SK-MEL-5 (cell line): ENCODE measurements around the gene EDC3. TPM values are rescaled to one million over a fixed set of nuclear protein-coding genes. Genes with fewer than 3 reads are reported as not detected.
"Not testable (repeated sequence)": the region's sequence is repeated elsewhere in the genome, so short reads cannot be mapped to it uniquely, and the experiment has no call there.

Experiments used
- DNase-seq: peaks from one replicate; pipeline ENCODE4 v3.0.0-alpha.2; 2016; ENCODE audit warnings: low read depth, low spot score
- in situ Hi-C: cut with HindIII; loops from 2 replicates; pipeline ENCODE4 v1.10.0; 2016; ENCODE audit warnings: low sequenced_read_pairs, high pct_unique_total_duplicates, low pct_unique_long_range_greater_than_20kb
- total RNA-seq: library from RNA; depleted of rRNA; stranded (reverse); fragments of >200 nt; shearing (Covaris generic); gene quantifications from 2 replicates; pipeline ENCODE4 v1.2.3, GENCODE V29; 2014

Gene EDC3
- total RNA-seq, 1 experiment from 2014 or later, result 6.8 TPM

- DNase-seq, result no peak
- in situ Hi-C loops, result no loop called here
Measured at GRCh38 chr15:74604983-74605794, 90.6 kb downstream of the EDC3 start.

GRCh38 chr15:74603789-74604705, 91.8 kb downstream of the EDC3 start:
- no peak for DNase-seq
- in situ Hi-C loops, result no loop called here

GRCh38 chr15:74603026-74603788, 92.6 kb downstream of the EDC3 start:
- in situ Hi-C loops, result no loop called here
- no peak for DNase-seq

- no peak for DNase-seq
- in situ Hi-C loops, result no loop called here
Measured at GRCh38 chr15:74599156-74599555, 96.7 kb downstream of the EDC3 start.

- peak; percentile 84 for DNase-seq
- in situ Hi-C loops, result no loop called here
Measured at GRCh38 chr15:74598126-74598842, 97.5 kb downstream of the EDC3 start.

GRCh38 chr15:74597146-74597705, 98.6 kb downstream of the EDC3 start:
- DNase-seq, in situ Hi-C loops: not testable (repeated sequence)

- in situ Hi-C loops, result not testable (repeated sequence)
Measured at GRCh38 chr15:74596736-74597135, 99.1 kb downstream of the EDC3 start.

GRCh38 chr15:74595271-74595670, 100.6 kb downstream of the EDC3 start:
- no peak for DNase-seq
- in situ Hi-C loops, result no loop called here

More at GRCh38 chr15:74596736-74597135, 99.1 kb downstream of the EDC3 start:
- not testable (repeated sequence) for DNase-seq

GRCh38 chr15:74594455-74594854, 101.4 kb downstream of the EDC3 start:
- in situ Hi-C loops, result no loop called here
- no peak for DNase-seq

- in situ Hi-C loops, result no loop called here
Measured at GRCh38 chr15:74593122-74593521, 102.7 kb downstream of the EDC3 start.

GRCh38 chr15:74592222-74592621, 103.6 kb downstream of the EDC3 start:
- DNase-seq, result no peak
- in situ Hi-C loops, result no loop called here

More at GRCh38 chr15:74593122-74593521, 102.7 kb downstream of the EDC3 start:
- DNase-seq, result no peak

GRCh38 chr15:74589826-74590225, 106.0 kb downstream of the EDC3 start:
- DNase-seq, result no peak
- in situ Hi-C loops, result no loop called here

- in situ Hi-C loops, result no loop called here
- DNase-seq, result no peak
Measured at GRCh38 chr15:74585857-74586256, 110.0 kb downstream of the EDC3 start.

GRCh38 chr15:74585191-74585590, 110.6 kb downstream of the EDC3 start:
- in situ Hi-C loops, result no loop called here
- no peak for DNase-seq

GRCh38 chr15:74584779-74585178, 111.0 kb downstream of the EDC3 start:
- in situ Hi-C loops, result no loop called here

GRCh38 chr15:74584204-74584603, 111.6 kb downstream of the EDC3 start:
- in situ Hi-C loops, result no loop called here
- DNase-seq, result no peak

More at GRCh38 chr15:74584779-74585178, 111.0 kb downstream of the EDC3 start:
- DNase-seq, result no peak
